ENCODE results near the gene NFASC.
A peak's percentile ranks its signal among the peaks of the same experiment; 100 is the strongest.

The NFASC gene

DNA sequence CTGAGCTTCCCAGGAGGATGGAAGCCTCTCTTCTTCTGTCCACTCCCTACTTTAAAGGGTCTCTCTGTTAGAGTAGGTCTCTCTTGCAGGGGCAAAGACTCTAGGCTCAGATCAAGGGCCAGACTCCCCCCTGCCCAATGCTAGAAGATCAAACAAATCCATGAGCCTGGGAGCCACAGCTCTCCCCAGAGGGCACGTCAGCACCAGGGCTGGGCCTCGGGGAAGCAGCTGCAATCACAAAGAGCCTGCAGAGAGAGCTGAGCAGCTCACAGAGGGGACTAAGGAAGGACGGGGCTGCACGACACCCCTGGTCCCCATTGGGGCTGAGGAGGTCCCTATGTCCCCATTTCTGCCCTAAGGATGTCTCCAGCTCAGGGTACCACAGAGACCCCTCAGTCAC, 176.2 kb downstream of the NFASC start:
- no peak for DNase-seq

DNA sequence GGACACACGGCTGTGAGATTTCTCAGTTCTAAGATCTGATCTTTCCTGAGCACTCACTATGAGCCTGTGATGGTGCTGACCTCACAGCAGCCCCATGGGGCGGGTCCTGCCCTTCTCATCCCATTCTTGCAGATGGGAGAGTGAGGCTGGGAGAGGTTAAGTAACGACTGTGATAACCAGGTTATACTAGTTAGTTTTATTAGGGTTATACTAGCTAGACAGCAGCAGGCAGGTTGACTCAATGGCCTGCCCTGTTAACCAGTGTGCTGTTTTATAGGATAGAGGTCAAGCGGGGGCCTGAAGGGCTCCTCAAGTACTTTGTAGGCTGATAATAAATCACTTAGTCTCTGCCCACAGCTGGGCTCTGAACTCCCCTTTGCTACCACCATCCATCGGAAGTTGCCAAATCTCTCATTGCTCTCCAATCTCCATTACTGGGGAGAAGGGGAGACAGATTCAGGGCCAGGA, 177.1 kb downstream of the NFASC start:
- DNase-seq, result no peak

DNA sequence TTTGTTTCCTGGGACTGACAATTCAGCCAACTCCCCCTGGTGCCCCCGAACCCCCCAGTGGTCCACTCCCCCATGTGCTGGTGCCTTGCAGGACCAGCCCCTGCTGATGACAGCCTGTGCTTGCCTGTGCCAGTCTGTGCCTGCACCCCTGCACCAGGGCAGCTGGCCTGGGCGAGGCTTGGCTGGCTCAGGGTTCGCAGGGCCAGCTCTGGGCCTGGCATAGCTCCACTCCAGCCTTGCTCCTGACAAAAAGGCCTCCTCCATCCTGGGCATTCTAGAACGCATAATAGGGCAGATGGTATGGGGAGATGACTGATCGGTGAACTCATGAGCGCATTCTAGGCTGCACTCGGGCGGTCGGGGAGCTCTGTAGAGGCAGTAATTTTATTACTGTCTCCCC, 177.7 kb downstream of the NFASC start:
- DNase-seq, result no peak

DNA sequence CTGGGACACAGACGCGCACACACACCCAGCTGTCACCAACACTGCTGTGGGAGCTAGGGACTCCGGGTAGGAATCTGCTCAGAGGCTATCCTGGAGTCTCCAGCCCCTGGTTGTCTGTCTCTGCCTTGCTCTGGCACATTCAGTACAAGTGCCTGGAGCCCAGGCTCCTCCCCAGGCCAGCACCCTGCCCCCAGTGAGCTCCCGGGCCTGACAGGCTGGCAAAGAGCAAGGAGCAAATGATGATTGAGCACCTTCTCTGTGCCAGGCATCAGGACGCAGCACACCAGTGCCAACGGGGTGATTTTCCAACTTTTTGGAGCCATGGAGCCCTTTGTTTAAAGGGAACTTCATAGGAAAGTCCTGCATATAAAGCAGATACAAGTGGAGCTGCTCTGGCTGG, 178.8 kb downstream of the NFASC start:
- DNase-seq, result no peak

DNA sequence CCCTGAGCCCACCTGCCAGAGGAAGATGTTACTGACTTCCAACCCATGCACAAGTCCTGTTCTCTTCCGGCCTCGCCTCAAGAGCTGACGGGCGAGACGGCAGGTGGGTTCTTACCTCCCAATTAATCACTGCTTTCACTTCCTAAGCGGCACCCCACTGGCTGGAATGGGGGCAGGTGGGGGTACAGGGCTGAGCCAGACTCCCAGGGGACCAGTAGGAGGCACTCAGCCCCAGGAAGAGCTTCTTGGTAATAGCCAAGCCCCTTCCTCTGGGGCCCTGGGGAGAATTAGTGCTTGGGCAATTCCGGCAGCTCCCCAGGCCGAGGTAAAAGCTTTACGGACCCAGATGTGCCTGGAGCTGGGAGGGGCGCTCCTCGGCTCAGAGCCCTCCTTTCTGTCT, 182.0 kb downstream of the NFASC start:
- DNase-seq, result no peak

DNA sequence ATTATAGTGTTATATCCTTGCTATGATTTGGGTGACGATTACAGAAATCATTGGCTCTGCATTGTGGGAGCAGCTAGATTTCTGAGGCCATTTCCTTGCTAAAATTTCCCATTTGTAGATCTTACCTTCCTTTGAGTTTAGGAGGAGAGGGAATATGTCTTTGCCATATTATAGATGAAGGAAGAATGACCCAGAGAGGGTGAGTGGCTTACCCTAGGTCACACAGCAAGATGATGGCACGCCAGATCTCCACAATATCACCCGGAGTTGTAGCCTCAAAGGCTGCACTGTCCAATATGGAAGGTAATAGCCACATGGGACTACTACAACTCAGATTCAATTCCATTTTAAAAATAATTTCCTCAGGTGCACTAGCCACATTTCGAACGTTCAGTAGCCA, 182.6 kb downstream of the NFASC start:
- no peak for DNase-seq

DNA sequence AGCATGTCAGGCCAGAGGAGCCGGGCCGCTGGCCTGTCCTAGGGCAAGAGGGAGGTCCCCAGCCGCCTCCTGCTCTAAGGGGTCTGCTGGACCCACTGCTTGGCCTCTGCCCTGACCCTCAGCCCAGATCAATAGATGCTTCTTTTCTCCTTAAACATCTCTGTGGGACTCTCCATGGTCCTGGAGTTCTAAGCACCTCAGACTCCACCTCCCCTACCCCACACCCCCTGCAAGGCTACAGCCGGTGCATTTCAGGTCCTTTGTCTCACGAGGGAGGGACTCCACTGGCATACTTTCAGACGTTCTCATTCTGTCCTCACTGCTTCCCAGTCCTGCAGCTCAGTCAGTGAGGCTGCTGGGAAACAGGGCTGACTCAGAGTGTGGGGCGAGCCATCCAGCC, 183.4 kb downstream of the NFASC start:
- DNase-seq, result no peak

DNA sequence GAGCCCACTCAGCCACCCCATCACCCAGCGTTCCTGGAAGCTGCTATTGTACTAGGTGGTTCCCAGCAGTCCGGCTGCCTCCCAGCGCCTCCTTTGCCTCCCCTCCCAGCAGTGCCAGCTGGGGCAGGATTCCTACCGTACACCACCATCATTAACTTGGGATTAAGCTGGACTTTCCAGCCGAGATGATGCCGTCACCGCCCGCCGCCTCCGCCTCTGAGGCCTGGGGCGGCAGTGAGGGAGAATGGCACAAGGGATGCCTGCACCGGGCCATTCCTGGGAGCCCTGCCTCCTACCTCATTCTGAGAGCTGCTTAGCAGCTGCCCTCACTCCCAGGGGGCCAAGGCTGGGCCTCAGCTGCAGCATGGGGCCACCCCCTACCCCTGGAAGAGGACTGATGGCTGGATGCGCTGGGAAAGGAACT, 185.5 kb downstream of the NFASC start:
- DNase-seq, result no peak

DNA sequence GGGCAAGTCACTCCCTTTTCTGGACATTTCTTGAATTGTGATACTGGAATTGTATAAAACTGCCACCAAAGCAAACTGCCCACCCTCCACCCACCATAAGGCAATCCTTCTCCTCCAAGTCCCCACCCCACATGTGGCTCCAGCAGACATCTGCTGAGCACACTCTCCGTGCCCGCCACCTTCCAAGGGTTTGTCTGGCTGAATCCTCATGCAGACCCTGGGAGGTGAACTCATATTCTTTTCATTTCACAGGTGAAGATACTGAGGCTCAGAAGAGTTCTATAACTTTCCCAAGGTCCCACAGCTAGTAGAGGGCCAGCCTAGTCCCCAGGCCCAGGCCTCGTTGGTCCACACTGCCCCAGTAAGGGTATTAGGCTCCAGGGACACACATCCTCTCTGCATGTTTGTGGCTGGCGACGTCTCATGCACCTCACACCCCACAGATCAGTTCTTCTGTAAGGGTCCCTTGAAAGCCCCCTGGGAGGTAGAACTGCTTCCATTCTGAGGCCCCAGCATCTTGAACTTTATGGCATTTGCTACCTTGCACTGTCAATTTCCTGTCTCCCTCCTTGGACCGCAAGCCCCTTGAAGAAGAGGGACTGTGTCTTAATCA, 186.4 kb downstream of the NFASC start:
- DNase-seq, result no peak

DNA sequence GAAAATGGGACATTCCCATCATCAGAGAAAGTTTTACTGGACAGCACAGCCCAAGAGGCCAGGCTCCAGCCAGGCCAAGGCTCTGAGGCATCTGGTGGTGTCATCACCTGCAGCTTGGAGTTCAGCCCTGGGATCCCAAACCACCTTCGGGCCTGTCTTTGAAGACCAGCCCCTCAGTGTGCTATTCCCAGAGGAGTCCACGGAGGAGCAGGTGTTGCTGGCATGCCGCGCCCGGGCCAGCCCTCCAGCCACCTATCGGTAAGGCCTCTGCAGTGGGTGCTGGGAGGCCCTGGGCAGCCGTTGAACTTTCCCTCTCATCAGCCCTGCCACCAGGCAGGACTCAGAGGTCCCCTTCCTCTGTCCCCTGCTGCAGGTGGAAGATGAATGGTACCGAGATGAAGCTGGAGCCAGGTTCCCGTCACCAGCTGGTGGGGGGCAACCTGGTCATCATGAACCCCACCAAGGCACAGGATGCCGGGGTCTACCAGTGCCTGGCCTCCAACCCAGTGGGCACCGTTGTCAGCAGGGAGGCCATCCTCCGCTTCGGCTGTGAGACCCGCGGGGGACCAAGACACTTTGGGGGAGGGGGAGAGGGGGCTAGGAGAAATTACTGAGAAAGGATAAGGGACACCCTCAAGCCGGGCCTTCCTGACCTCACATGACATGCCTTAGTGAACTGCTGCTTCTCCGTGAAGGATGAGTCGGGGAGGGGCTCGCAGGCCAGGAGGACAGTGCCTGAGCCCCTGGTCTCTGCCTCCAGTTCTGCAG, 187.3 kb downstream of the NFASC start:
- DNase-seq, result no peak

DNA sequence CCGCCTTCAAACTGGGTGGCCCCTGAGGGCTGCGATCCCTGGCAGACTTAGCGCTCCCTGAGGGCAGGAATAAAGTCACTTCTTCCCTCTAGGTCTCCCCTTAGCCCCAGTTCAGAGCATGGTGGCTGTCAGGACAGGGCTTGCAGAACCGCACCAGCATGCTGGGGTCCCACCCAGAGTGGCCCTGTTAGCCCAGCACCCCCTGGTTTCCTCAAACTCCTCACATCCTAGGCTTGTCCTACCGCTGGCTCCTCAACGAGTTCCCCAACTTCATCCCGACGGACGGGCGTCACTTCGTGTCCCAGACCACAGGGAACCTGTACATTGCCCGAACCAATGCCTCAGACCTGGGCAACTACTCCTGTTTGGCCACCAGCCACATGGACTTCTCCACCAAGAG, 188.2 kb downstream of the NFASC start:
- no peak for DNase-seq

DNA sequence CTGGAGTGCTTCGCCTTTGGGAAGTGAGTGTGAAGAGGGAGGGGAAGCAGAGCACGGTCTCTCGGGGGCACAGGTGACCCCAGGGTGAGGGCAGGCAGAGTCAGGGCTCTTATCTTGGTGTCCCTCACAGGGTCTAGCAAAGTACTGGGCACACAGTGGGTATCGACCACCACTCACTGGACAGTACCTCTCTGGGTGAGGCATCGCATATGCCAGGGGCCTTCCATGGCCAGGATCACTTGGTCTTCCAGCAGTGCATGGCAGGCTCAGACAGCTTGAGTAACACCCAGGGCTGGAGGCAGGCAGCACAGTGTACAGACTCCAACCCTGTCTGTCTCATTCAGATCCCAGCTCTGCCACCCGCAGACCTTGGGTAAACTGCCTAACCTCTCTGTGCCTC, 189.0 kb downstream of the NFASC start:
- DNase-seq, result no peak

DNA sequence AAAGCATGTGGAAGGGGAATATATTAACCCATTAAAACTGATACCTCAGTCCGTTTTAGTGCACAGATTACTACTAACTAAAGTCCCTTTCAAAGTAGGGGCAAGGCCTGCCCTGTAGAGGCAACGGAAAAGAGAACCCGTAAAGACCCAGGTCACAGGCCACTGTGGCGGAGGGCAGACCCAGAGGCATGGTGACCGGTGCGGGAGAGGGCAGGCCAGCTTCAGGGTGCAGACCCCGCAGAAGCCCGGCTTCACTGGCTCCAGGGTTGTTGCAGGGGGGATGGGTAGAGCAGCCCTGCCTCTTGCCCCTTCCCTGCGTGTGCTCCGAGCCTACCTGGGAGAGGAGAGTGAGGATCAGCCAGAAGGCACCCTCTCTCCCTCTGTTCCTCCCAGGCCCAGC, 190.1 kb downstream of the NFASC start:
- DNase-seq, result no peak

DNA sequence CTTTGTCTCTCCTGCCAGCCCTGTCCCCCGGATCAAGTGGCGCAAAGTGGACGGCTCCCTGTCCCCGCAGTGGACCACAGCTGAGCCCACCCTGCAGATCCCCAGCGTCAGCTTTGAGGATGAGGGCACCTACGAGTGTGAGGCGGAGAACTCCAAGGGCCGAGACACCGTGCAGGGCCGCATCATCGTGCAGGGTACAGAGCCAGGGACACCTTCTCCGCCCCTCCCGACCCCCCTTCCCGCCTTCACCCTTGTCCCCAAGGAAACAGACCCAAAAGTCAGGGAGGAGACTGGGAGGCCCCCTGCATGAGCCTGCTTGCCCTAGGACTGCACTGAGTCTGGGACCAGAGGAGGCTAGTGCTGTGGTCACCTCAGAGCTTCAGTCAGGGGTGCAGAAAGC, 190.6 kb downstream of the NFASC start:
- no peak for DNase-seq

DNA sequence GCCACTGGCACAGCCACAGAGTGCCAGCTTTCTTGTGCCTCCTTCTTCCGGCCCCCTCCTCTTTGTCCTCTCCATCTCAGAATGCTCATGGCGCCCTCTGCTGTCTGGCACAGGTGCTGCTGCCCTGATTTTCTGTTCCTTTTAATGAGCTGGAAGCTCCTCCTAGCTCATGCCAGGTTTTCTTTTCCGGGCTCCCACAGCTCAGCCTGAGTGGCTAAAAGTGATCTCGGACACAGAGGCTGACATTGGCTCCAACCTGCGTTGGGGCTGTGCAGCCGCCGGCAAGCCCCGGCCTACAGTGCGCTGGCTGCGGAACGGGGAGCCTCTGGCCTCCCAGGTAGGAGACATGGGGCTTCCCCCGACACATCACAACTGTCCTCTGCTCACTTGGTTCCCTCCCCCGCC, 191.0 kb downstream of the NFASC start:
- peak; percentile 86 to 91 for DNase-seq

DNA sequence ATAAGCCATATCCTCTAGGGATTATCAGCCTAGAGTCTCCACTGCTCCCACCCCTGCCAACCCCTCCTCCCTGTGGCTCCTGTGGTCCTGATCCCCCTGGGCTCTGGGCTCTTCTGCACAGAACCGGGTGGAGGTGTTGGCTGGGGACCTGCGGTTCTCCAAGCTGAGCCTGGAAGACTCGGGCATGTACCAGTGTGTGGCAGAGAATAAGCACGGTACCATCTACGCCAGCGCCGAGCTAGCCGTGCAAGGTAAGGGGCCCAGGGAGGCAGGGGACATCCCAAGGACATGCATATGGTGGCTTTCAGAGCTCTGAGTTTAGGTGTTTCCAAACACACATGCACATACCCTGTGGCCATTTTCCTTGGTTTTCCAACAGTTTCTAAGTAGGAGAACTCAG, 191.7 kb downstream of the NFASC start:
- no peak for DNase-seq

DNA sequence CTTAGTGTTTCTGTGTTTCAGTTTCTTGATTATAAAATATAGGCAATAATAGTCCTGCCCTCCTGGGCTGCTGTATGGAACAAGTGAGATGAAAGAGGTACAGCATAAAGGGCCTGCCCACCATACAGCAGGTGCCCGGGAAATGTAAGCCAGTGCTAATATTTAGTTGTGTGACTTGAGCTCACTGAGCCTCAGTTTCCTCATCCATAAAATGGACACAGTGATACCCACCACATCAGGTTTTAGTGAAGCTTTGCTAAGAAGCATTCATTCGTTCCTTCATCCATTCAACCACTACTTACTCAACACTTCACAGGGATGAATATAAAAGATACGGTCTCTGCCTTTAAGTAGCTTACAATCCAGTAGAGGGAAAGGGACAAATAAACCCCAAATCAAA, 192.2 kb downstream of the NFASC start:
- no peak for DNase-seq

DNA sequence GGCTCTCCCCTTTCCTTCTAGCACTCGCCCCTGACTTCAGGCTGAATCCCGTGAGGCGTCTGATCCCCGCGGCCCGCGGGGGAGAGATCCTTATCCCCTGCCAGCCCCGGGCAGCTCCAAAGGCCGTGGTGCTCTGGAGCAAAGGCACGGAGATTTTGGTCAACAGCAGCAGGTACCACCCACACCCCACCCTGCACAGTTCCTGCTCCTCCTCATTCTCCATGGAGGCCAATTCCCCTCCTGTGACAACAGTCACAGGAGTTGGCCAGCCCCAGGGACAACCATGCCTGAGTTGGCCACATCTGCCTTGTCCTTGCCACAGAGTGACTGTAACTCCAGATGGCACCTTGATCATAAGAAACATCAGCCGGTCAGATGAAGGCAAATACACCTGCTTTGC, 193.6 kb downstream of the NFASC start:
- no peak for DNase-seq

DNA sequence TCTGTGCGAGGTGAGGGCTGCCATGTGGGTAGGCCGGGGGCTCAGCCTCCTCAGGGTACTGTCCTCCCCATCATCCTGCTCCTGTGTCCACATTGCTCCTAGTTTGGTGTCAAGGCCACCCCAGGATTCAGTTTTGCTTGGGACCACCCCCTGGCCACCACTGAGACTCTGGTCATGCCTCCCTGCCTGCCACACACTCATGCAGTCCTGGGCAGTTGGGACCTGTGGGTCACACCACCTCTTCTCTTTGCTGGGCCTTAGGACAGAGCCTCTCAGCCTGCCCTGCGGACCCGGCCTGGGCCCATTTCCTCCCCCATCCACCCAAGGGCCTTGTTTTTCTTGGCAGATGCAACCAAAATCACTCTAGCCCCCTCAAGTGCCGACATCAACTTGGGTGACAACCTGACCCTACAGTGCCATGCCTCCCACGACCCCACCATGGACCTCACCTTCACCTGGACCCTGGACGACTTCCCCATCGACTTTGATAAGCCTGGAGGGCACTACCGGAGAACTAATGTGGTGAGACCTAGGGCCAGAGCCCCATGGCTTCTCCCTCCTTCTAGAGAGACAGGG, 194.2 kb downstream of the NFASC start:
- DNase-seq, result no peak

DNA sequence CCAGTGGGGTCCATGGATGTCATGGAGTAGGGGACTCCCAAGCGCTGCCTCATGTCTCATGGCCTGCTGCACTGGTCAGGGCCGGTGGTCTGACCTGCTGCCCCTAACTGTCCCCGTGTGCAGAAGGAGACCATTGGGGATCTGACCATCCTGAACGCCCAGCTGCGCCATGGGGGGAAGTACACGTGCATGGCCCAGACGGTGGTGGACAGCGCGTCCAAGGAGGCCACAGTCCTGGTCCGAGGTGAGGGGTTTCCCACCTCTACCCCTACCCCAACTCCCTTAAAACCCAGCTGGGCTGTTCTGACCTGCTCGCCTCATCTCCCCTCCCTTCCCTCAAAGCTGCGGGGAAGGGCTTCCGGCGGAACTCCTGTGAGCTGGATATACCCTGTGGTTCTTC, 195.0 kb downstream of the NFASC start:
- no peak for DNase-seq

DNA sequence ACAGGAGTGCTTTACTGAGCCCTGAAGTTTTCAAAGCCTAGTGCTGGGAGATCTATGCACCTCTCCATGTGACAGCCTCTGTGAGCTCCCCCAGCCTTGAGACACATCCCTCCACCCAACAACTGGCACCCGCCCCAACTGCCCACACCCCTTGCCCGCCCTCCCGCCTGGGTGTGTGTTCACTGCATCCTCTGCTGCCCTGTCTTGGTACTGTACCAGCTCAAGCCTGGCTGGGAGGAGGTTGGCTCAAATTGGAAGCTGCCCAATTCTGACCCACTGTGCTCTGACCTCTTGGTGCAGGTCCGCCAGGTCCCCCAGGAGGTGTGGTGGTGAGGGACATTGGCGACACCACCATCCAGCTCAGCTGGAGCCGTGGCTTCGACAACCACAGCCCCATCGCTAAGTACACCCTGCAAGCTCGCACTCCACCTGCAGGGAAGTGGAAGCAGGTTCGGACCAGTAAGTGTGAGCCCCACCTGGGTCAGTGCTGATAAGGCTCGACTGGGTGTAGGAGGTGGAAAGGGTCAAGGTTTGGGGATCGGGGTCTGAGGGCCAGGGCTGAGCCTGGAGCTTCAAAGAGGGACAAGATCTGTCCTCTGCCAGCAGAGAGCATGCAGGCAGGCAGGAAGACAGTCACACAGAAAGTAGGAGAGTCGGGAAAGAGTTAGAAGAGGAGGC, 195.6 kb downstream of the NFASC start:
- no peak for DNase-seq

DNA sequence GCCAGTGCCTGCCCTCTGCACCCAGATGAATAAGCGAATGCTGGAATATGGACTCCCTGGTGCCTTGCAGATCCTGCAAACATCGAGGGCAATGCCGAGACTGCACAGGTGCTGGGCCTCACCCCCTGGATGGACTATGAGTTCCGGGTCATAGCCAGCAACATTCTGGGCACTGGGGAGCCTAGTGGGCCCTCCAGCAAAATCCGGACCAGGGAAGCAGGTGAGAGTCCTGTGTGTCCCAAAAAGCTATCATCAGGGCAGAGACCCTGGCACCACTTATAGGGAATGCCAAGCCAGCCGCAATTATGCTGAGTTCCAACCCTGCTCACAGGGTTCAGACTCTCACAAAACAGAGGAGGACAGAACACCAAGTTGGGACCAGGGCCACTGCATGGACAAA, 196.4 kb downstream of the NFASC start:
- DNase-seq, result no peak

DNA sequence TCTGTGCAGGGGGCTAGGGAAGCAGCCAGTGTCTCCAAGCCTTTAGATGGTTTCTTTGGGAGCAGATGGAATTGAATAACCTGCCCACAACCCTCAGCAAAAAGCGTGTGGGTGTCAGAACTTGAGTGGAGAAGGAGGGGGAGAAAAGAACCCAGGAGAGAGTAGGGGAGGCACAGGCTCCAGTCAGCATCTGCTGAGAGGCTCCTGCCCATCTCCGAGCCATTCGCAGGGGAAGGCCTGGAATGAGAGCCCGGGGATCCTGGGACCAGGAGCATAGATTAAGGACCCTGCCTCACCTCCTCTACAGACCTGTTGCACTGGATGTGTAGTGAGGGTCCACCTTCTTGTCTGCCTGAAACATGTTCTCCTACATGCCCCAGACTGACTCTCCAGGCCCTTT, 197.3 kb downstream of the NFASC start:
- DNase-seq, result no peak

DNA sequence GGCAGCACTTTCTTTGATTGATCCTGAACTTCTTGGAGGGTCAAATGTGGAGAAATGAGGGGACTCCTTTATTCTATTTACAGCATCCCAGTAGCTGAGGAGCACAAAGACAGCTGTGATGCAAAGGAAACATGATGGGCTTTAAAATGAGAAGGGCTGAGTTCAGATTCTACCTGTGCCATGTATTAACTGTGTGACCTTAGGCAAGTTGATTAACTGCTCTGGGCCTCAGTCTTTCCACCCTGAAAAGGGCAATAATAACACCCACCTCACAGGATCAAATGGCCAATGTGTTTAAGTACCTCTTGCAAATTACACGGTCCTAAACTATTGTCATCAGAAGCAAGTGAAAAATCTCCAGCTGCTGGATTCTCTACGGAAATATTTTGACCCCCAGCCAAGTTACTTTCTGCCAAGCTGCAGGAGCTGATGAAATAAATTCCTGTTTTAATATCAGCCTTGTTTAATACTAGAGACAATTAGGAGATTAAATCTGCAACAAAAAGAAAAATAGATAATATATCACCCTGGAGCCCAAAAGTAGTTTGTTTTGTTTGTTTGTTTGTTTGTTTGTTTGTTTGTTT, 197.9 kb downstream of the NFASC start:
- DNase-seq, result no peak

All from NCI-H2081 (cell line).